ENCODE measurements around the gene SLC16A11. TPM values are rescaled to one million over a fixed set of nuclear protein-coding genes. Genes with fewer than 3 reads are reported as not detected.

SLC16A11 gene
- total RNA-seq, 1 donor from 2014 or later = 3.6 TPM

DNA sequence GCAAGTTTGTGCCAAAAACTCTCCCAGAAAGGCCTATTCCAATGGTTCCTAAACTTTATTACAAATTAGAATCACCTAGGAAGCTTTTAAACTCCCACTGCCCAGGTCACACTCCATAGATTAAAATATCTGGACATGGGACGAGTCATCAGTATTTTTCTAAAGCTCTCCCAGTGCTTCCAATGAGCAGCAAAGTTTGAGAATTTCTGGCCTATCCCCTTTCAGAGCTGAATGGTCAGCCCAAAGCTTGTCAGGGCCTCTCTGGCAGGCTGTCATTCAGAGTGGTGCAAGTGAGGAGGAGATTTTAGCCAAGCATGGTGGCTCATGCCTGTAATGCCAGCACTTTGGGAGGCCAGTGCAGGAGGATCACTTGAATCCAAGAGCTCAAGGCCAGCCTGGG lies 18.6 kb downstream of the SLC16A11 start:
- H3K4me1 Mint-ChIP-seq = peaks cover 40% of the 10 kb centered on the region
- ChIA-PET CTCF (interaction anchor here (1.0 to 1.8 kb wide), 3 partner anchors 10 to 21 kb away, joined by 3 to 5 read pairs (median 3); partner anchors contain the start of gene SLC16A13), POLR2A (interaction anchor here (0.5 to 7.4 kb wide), 4 partner anchors 11 to 18 kb away, joined by 3 to 112 read pairs (median 22); partner anchors contain the start of genes RNASEK and SLC16A13)
- intact Hi-C loops (cut with micrococcal nuclease) = no loop called here
- H3K27ac Mint-ChIP-seq = no peak overlapping the region
- no peak overlapping the region for H3K4me3 Mint-ChIP-seq
- no peaks in the 10 kb centered on the region for H3K27me3 Mint-ChIP-seq
- ATAC-seq (ENCODE audit: low read depth) (no peak), DNase-seq (no peak)
- TF ChIP-seq, protein P1, sequence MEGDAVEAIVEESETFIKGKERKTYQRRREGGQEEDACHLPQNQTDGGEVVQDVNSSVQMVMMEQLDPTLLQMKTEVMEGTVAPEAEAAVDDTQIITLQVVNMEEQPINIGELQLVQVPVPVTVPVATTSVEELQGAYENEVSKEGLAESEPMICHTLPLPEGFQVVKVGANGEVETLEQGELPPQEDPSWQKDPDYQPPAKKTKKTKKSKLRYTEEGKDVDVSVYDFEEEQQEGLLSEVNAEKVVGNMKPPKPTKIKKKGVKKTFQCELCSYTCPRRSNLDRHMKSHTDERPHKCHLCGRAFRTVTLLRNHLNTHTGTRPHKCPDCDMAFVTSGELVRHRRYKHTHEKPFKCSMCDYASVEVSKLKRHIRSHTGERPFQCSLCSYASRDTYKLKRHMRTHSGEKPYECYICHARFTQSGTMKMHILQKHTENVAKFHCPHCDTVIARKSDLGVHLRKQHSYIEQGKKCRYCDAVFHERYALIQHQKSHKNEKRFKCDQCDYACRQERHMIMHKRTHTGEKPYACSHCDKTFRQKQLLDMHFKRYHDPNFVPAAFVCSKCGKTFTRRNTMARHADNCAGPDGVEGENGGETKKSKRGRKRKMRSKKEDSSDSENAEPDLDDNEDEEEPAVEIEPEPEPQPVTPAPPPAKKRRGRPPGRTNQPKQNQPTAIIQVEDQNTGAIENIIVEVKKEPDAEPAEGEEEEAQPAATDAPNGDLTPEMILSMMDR (IDR thresholded peaks at IDR 0.05) = no peak
- no peaks in the 10 kb centered on the region for H3K9me3 Mint-ChIP-seq
- H3K36me3 Mint-ChIP-seq (ENCODE audit: low read depth) = no peaks in the 10 kb centered on the region

DNA sequence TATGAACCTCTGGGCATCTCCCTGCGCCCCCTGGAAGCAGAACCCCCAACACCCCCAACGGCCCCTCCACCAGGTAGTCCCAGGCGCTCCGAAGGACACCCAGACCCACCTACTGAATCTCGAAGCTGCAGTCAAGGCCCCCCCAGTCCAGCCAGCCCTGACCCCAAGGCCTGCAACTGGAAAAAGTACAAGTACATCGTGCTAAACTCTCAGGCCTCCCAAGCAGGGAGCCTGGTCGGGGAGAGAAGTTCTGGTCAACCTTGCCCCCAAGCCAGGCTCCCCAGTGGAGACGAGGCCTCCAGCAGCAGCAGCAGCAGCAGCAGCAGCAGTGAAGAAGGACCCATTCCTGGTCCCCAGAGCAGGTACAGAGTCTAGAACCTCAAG lies 19.5 kb downstream of the SLC16A11 start:
- POLR2A ChIA-PET = interaction anchor here (0.6 to 7.4 kb wide), 7 partner anchors 11 to 1149 kb away, joined by 3 to 112 read pairs (median 5); partner anchors contain the start of genes MPDU1, RNASEK and SLC16A13
- ATAC-seq (ENCODE audit: low read depth) (no peak), DNase-seq (no peak)
- Mint-ChIP-seq H3K36me3 (ENCODE audit: low read depth) (no peaks in the 10 kb centered on the region), H3K4me3 (no peak overlapping the region), H3K27ac (no peak overlapping the region), H3K4me1 (peaks cover 32% of the 10 kb centered on the region), H3K27me3 (no peaks in the 10 kb centered on the region), H3K9me3 (no peaks in the 10 kb centered on the region)
- CTCF ChIA-PET = no interaction called here
- intact Hi-C loops (cut with micrococcal nuclease) = no loop called here
- TF ChIP-seq, protein P1 (IDR thresholded peaks at IDR 0.05) = no peak

DNA sequence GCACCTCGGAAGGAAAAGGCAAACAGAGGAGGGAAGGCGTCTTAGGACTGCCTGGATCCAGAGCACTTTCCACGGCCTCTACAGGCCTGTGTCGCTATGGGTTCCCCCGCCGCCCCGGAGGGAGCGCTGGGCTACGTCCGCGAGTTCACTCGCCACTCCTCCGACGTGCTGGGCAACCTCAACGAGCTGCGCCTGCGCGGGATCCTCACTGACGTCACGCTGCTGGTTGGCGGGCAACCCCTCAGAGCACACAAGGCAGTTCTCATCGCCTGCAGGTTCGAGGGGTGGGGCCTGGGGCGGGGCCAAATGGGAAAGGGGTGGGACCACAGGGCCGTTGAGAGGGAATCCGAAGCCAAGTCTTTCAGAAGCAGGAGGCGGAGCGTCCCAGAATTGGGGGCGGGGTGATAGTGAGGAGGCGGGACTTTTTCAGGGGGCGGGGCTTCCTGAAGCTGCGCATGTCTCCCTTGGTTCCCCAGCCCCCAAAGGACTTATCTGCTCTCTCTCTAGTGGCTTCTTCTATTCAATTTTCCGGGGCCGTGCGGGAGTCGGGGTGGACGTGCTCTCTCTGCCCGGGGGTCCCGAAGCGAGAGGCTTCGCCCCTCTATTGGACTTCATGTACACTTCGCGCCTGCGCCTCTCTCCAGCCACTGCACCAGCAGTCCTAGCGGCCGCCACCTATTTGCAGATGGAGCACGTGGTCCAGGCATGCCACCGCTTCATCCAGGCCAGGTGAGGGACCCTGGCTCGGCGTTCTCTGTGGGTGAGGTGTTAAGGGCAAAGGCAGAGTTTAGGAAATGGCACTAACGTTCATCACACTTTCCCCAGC lies 20.1 kb downstream of the SLC16A11 start:
- no peaks in the 10 kb centered on the region for H3K9me3 Mint-ChIP-seq
- POLR2A ChIA-PET = interaction anchor here (0.6 to 7.4 kb wide), 14 partner anchors 10 to 1169 kb away, joined by 3 to 112 read pairs (median 4); partner anchors contain the start of genes DLG4, MPDU1, RNASEK and SLC16A13
- H3K4me1 Mint-ChIP-seq = peaks cover 27% of the 10 kb centered on the region
- H3K36me3 Mint-ChIP-seq (ENCODE audit: low read depth) = no peaks in the 10 kb centered on the region
- DNase-seq = peak; percentile 88
- CTCF ChIA-PET = interaction anchor here (3.9 kb wide), 1 partner anchor 109 kb away, joined by 48 read pairs; no protein-coding TSS in a partner anchor
- peak overlapping the region; percentile 82 for H3K4me3 Mint-ChIP-seq
- TF ChIP-seq, protein P1 (IDR thresholded peaks at IDR 0.05) = no peak
- H3K27ac Mint-ChIP-seq = peak overlapping the region; percentile 85
- intact Hi-C loops (cut with micrococcal nuclease) = no loop called here
- ATAC-seq (ENCODE audit: low read depth) = peak; percentile 81
- H3K27me3 Mint-ChIP-seq = no peaks in the 10 kb centered on the region

DNA sequence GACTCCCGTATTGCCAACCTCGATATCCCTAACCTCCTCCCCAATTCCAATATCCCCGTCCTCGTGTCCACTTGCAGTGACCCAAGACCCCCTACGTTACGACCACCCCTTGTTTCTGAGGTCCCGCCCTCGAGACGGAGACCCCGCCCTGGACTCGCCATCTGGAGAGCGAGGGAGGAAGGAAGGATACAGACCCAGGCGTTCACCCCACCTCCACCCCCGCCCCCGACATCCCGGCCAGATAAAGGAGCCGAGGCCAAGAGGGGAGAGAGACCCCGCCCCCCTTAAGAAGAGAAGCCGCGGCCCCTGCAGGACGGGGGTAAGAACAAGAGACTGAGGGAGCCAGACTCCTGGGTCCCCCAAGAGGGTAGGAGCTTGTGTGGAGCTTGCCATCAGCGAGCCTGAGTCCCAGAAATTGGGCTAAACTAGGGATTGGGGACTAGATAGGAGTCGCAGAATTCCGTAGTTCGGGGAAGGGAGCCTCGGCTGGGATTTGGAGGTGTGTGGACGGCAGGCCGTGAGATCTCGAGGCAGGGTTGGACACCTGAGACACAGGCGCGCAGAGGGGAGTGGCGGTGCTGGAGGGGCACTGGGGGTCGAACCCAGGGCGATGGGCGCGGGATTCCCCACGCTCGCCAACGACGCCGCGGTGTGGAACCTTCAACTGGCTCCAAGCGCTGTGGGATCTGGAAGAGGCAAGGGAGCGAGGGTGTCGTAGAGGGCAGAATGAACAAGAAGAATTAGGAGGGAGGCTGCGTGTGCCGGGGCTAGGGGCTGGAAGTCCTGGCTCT lies 20.9 kb downstream of the SLC16A11 start, which contains the start of gene BCL6B:
TSS of gene BCL6B (plus strand) at position 270 of the 791 bp plus-strand sequence. CDS start 622 bp downstream, outside the sequence.
- ChIA-PET POLR2A (interaction anchor here (0.6 to 7.4 kb wide), 18 partner anchors 9 to 1170 kb away, joined by 3 to 112 read pairs (median 5); partner anchors contain the start of genes DLG4, MPDU1, RNASEK and SLC16A13), CTCF (interaction anchor here (0.7 to 3.9 kb wide), 9 partner anchors 12 to 180 kb away, joined by 3 to 48 read pairs (median 16); no protein-coding TSS in a partner anchor)
- ATAC-seq (ENCODE audit: low read depth) (no peak), DNase-seq (no peak)
- peaks cover 27% of the 10 kb centered on the region for H3K4me1 Mint-ChIP-seq
- intact Hi-C loops (cut with micrococcal nuclease) = loop anchor here (1.0 kb wide), 6 partner anchors 9 to 180 kb away; a partner anchor contains a TSS
- TF ChIP-seq, protein P1 (IDR thresholded peaks at IDR 0.05) = no peak
- H3K36me3 Mint-ChIP-seq (ENCODE audit: low read depth) = peaks cover under 1% of the 10 kb centered on the region
- H3K4me3 Mint-ChIP-seq = peak within 1 kb of the TSS; percentile 82
- H3K27me3 Mint-ChIP-seq = no peaks in the 10 kb centered on the region
- no peaks in the 10 kb centered on the region for H3K9me3 Mint-ChIP-seq
- peak within 1 kb of the TSS; percentile 85 for H3K27ac Mint-ChIP-seq
